ENCODE measurements around the gene SLC44A4. TPM values are rescaled to one million over a fixed set of nuclear protein-coding genes. Genes with fewer than 3 reads are reported as not detected.
A peak's percentile ranks its signal among the peaks of the same experiment; 100 is the strongest.

SLC44A4 gene
- total RNA-seq, 1 experiment from 2014 or later = 3.1 TPM

- CTCF ChIA-PET = no interaction called here
- peak overlapping the region; percentile 86; the same call in 1 of the 2 replicates for H3K27ac Mint-ChIP-seq
- POLR2A ChIA-PET = no interaction called here
- H3K4me1 Mint-ChIP-seq = peaks cover 11% of the 10 kb centered on the region
- peaks cover 9% of the 10 kb centered on the region for H3K36me3 Mint-ChIP-seq
- no peak for ATAC-seq
- no peaks in the 10 kb centered on the region for H3K9me3 Mint-ChIP-seq
- H3K27me3 Mint-ChIP-seq (ENCODE audit: low read depth) = no peaks in the 10 kb centered on the region
- H3K4me3 Mint-ChIP-seq = no peak overlapping the region
- DNase-seq (ENCODE audit: low spot score) = no peak
- no peak for TF ChIP-seq NR1H2 (CRISPR knock-in tag; IDR thresholded peaks at IDR 0.05)
- TF ChIP-seq SP1 (CRISPR knock-in tag; conservative IDR thresholded peaks at IDR 0.05) = no peak
- no peak for TF ChIP-seq CREB1 (CRISPR knock-in tag; IDR thresholded peaks at IDR 0.05)
- TF ChIP-seq ZNF416 (CRISPR knock-in tag; IDR thresholded peaks at IDR 0.05) = no peak
- TF ChIP-seq, protein P1, sequence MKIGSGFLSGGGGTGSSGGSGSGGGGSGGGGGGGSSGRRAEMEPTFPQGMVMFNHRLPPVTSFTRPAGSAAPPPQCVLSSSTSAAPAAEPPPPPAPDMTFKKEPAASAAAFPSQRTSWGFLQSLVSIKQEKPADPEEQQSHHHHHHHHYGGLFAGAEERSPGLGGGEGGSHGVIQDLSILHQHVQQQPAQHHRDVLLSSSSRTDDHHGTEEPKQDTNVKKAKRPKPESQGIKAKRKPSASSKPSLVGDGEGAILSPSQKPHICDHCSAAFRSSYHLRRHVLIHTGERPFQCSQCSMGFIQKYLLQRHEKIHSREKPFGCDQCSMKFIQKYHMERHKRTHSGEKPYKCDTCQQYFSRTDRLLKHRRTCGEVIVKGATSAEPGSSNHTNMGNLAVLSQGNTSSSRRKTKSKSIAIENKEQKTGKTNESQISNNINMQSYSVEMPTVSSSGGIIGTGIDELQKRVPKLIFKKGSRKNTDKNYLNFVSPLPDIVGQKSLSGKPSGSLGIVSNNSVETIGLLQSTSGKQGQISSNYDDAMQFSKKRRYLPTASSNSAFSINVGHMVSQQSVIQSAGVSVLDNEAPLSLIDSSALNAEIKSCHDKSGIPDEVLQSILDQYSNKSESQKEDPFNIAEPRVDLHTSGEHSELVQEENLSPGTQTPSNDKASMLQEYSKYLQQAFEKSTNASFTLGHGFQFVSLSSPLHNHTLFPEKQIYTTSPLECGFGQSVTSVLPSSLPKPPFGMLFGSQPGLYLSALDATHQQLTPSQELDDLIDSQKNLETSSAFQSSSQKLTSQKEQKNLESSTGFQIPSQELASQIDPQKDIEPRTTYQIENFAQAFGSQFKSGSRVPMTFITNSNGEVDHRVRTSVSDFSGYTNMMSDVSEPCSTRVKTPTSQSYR (CRISPR knock-in tag; IDR thresholded peaks at IDR 0.05) = no peak
- TF ChIP-seq ATF1 (CRISPR knock-in tag; IDR thresholded peaks at IDR 0.05) = no peak
- TF ChIP-seq ZNF263 (CRISPR knock-in tag; IDR thresholded peaks at IDR 0.05; ENCODE audit: low read depth) = no peak
- TF ChIP-seq ATF6 (CRISPR knock-in tag; IDR thresholded peaks at IDR 0.05) = no peak
- TF ChIP-seq GRHL2 (CRISPR knock-in tag; IDR thresholded peaks at IDR 0.05; ENCODE audit: insufficient replicate concordance, severe bottlenecking) = no peak
- no peak for TF ChIP-seq NR2C2 (CRISPR knock-in tag; IDR thresholded peaks at IDR 0.05)
- no peak for TF ChIP-seq ELF4 (CRISPR knock-in tag; IDR thresholded peaks at IDR 0.05; ENCODE audit: low read depth)
- no peak for TF ChIP-seq ZSCAN18 (CRISPR knock-in tag; IDR thresholded peaks at IDR 0.05)
- no peak for TF ChIP-seq ZBTB21 (CRISPR knock-in tag; IDR thresholded peaks at IDR 0.05; ENCODE audit: borderline replicate concordance)
- no peak for TF ChIP-seq NFYB (CRISPR knock-in tag; conservative IDR thresholded peaks at IDR 0.05; ENCODE audit: low read depth)
Measured at GRCh38 chr6:31875877-31876276, 2.9 kb downstream of the SLC44A4 start.

DNA sequence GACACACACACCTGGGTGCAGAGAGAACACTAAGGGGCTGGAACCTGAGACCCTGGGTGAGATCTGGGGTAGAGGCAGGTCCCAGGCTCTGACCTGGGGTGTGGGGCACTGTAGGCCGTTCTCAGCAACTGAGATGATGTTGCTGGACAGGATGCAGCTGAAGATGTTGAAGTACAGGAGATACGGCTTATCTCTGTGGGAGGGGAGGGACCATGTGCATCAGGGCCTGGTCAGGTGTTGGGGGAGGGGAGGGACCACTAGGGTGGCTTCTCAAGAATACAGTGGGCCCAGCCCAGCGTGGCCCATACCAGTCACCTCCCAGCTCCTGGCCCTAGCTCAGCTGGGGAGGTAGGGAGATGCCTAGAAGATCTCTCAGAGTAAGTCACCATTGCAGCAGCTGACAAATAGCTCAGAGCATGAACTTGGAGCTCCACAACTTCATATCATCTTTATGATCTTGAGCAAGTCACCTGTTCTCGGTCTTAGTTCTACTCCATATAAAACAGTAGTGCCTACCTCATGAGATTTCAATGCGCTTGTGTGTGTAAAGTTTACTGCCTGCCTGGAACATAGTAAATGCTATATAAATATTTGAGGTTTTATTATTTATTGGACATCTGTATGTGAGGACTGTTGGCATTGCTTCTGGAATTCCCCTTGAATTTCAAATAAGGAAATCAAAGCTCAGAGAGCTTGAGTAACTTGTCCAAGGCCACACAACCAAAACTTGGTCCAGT lies 3.8 kb downstream of the SLC44A4 start:
- Mint-ChIP-seq H3K4me3 (no peak overlapping the region), H3K27ac (no peak overlapping the region), H3K27me3 (ENCODE audit: low read depth) (no peaks in the 10 kb centered on the region), H3K9me3 (no peaks in the 10 kb centered on the region), H3K4me1 (peaks cover 16% of the 10 kb centered on the region), H3K36me3 (peaks cover 3% of the 10 kb centered on the region; the same call in 1 of the 2 replicates)
- ChIA-PET POLR2A (no interaction called here), CTCF (no interaction called here)
- ATAC-seq (no peak), DNase-seq (ENCODE audit: low spot score) (no peak)
- TF ChIP-seq ATF1 (CRISPR knock-in tag; IDR thresholded peaks at IDR 0.05) (no peak), HMGA2 (CRISPR knock-in tag; IDR thresholded peaks at IDR 0.05) (no peak), CREB1 (CRISPR knock-in tag; IDR thresholded peaks at IDR 0.05) (no peak), ZBTB21 (CRISPR knock-in tag; IDR thresholded peaks at IDR 0.05; ENCODE audit: borderline replicate concordance) (no peak), GABPB1 (CRISPR knock-in tag; IDR thresholded peaks at IDR 0.05) (no peak), NR3C1 (CRISPR knock-in tag; conservative IDR thresholded peaks at IDR 0.05; ENCODE audit: low read depth) (no peak)
- TF ChIP-seq, protein P2, sequence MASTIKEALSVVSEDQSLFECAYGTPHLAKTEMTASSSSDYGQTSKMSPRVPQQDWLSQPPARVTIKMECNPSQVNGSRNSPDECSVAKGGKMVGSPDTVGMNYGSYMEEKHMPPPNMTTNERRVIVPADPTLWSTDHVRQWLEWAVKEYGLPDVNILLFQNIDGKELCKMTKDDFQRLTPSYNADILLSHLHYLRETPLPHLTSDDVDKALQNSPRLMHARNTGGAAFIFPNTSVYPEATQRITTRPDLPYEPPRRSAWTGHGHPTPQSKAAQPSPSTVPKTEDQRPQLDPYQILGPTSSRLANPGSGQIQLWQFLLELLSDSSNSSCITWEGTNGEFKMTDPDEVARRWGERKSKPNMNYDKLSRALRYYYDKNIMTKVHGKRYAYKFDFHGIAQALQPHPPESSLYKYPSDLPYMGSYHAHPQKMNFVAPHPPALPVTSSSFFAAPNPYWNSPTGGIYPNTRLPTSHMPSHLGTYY (CRISPR knock-in tag; IDR thresholded peaks at IDR 0.05) = no peak
- TF ChIP-seq, protein P3, sequence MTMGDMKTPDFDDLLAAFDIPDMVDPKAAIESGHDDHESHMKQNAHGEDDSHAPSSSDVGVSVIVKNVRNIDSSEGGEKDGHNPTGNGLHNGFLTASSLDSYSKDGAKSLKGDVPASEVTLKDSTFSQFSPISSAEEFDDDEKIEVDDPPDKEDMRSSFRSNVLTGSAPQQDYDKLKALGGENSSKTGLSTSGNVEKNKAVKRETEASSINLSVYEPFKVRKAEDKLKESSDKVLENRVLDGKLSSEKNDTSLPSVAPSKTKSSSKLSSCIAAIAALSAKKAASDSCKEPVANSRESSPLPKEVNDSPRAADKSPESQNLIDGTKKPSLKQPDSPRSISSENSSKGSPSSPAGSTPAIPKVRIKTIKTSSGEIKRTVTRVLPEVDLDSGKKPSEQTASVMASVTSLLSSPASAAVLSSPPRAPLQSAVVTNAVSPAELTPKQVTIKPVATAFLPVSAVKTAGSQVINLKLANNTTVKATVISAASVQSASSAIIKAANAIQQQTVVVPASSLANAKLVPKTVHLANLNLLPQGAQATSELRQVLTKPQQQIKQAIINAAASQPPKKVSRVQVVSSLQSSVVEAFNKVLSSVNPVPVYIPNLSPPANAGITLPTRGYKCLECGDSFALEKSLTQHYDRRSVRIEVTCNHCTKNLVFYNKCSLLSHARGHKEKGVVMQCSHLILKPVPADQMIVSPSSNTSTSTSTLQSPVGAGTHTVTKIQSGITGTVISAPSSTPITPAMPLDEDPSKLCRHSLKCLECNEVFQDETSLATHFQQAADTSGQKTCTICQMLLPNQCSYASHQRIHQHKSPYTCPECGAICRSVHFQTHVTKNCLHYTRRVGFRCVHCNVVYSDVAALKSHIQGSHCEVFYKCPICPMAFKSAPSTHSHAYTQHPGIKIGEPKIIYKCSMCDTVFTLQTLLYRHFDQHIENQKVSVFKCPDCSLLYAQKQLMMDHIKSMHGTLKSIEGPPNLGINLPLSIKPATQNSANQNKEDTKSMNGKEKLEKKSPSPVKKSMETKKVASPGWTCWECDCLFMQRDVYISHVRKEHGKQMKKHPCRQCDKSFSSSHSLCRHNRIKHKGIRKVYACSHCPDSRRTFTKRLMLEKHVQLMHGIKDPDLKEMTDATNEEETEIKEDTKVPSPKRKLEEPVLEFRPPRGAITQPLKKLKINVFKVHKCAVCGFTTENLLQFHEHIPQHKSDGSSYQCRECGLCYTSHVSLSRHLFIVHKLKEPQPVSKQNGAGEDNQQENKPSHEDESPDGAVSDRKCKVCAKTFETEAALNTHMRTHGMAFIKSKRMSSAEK (CRISPR knock-in tag; IDR thresholded peaks at IDR 0.05; ENCODE audit: borderline replicate concordance) = no peak
- TF ChIP-seq, protein P4, sequence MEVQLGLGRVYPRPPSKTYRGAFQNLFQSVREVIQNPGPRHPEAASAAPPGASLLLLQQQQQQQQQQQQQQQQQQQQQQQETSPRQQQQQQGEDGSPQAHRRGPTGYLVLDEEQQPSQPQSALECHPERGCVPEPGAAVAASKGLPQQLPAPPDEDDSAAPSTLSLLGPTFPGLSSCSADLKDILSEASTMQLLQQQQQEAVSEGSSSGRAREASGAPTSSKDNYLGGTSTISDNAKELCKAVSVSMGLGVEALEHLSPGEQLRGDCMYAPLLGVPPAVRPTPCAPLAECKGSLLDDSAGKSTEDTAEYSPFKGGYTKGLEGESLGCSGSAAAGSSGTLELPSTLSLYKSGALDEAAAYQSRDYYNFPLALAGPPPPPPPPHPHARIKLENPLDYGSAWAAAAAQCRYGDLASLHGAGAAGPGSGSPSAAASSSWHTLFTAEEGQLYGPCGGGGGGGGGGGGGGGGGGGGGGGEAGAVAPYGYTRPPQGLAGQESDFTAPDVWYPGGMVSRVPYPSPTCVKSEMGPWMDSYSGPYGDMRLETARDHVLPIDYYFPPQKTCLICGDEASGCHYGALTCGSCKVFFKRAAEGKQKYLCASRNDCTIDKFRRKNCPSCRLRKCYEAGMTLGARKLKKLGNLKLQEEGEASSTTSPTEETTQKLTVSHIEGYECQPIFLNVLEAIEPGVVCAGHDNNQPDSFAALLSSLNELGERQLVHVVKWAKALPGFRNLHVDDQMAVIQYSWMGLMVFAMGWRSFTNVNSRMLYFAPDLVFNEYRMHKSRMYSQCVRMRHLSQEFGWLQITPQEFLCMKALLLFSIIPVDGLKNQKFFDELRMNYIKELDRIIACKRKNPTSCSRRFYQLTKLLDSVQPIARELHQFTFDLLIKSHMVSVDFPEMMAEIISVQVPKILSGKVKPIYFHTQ (CRISPR knock-in tag; IDR thresholded peaks at IDR 0.05) = no peak

All from WTC11 (cell line).